Gastrocnemius medialis (tissue), 4 donors: ENCODE data around the gene IL6ST. TPM values are rescaled to one million over a fixed set of nuclear protein-coding genes. Genes with fewer than 3 reads are reported as not detected.

ENCODE experiments used
- ATAC-seq, 2 donors: fragments of 150-250 bp; one replicate each; pipeline ENCODE4 v1.9.1; 2016
- DNase-seq, 2 donors: peaks; one replicate each; pipeline ENCODE4 v3.0.0-alpha.2; 2019
- H3K27ac ChIP-seq, 4 donors: fragments of 200-600 bp; sonication (generic); 1 replicate in 1 of 4; 2 replicates in 3 of 4; pipeline ENCODE4 v1.5.1; 2016 to 2018; ENCODE audit warnings: mild to moderate bottlenecking in 2 of 4, moderate library complexity in 1 of 4
- H3K27me3 ChIP-seq, 3 donors: fragments of 200-600 bp; sonication (generic) in 2 of 3; 1 replicate in 1 of 3; 2 replicates in 2 of 3; pipeline versions ENCODE4 v1.5.1 to v1.6.0; 2016 to 2019; ENCODE audit warnings: mild to moderate bottlenecking in 1 of 3, moderate library complexity in 1 of 3
- H3K36me3 ChIP-seq, 2 donors: fragments of 200-600 bp; sonication (generic) in 1 of 2; one replicate each; pipeline ENCODE4 v1.5.1; 2017 to 2018
- H3K4me1 ChIP-seq, 2 donors: fragments of 200-600 bp; sonication (generic) in 1 of 2; one replicate each; pipeline ENCODE4 v1.5.1; 2016 to 2017; ENCODE audit warnings: mild to moderate bottlenecking in 2 of 2
- H3K4me3 ChIP-seq, 4 donors: fragments of 200-600 bp; sonication (generic) in 3 of 4; 1 replicate in 1 of 4; 2 replicates in 3 of 4; pipeline ENCODE4 v1.5.1; 2016 to 2019; ENCODE audit warnings: mild to moderate bottlenecking in 2 of 4
- H3K9me3 ChIP-seq, 3 donors: fragments of 200-600 bp; sonication (generic) in 2 of 3; 1 replicate in 1 of 3; 2 replicates in 2 of 3; pipeline ENCODE4 v1.5.1; 2016 to 2019
- POLR2A ChIP-seq, 2 donors: fragments of 450-650 bp; IDR thresholded peaks; one replicate each; pipeline ENCODE4 v1.6.1; 2017; ENCODE audit warnings: antibody characterized with exemption in 2 of 2, mild to moderate bottlenecking in 2 of 2, moderate library complexity in 2 of 2
- in situ Hi-C, 4 donors: fragments of 200-750 bp; cut with MboI; loops; one replicate each; pipeline versions ENCODE4 v1.15.0 to v1.8.0; 2017; ENCODE audit warnings: low sequenced_read_pairs in 4 of 4
- intact Hi-C: fragments of 100-400 bp; cut with DNase I; formaldehyde crosslinking; loops from one replicate; pipeline ENCODE4 v1.15.1; 2023; ENCODE audit warnings: low total_unique reads
- total RNA-seq, 4 donors: library from RNA; depleted of rRNA; stranded (reverse); fragments of >200 nt; gene quantifications; one replicate each; pipeline versions ENCODE4 v1.1.0 to v1.2.3, GENCODE V29; 2016
- TF ChIP-seq, protein P1 (sequence below), 5 experiments: fragments of 450-650 bp in 3 of 5; fragments of 200-600 bp in 2 of 5; sonication (generic) in 2 of 5; IDR thresholded peaks in 4 of 5; conservative IDR thresholded peaks in 1 of 5; 1 replicate in 4 of 5; 2 replicates in 1 of 5; pipeline ENCODE4 v1.5.1; 2016 to 2019; ENCODE audit warnings: antibody characterized with exemption in 5 of 5, mild to moderate bottlenecking in 3 of 5, moderate library complexity in 3 of 5

Gene IL6ST
- total RNA-seq, 4 donors from 2014 or later, result 128 to 228 (median 167) TPM

GRCh38 chr5:55904152-55904551 lies 90.6 kb downstream of the IL6ST start:
- DNase-seq (peak in 1 of 2 donors; percentile 49), ATAC-seq (peak; percentile 60 to 82)
- TF ChIP-seq, protein P1, sequence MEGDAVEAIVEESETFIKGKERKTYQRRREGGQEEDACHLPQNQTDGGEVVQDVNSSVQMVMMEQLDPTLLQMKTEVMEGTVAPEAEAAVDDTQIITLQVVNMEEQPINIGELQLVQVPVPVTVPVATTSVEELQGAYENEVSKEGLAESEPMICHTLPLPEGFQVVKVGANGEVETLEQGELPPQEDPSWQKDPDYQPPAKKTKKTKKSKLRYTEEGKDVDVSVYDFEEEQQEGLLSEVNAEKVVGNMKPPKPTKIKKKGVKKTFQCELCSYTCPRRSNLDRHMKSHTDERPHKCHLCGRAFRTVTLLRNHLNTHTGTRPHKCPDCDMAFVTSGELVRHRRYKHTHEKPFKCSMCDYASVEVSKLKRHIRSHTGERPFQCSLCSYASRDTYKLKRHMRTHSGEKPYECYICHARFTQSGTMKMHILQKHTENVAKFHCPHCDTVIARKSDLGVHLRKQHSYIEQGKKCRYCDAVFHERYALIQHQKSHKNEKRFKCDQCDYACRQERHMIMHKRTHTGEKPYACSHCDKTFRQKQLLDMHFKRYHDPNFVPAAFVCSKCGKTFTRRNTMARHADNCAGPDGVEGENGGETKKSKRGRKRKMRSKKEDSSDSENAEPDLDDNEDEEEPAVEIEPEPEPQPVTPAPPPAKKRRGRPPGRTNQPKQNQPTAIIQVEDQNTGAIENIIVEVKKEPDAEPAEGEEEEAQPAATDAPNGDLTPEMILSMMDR (IDR thresholded peaks at IDR 0.05 in 4 of 5, conservative IDR thresholded peaks at IDR 0.05 in 1 of 5), result no peak
- no peak for TF ChIP-seq POLR2A (IDR thresholded peaks at IDR 0.05)
- in situ Hi-C loops, result no loop called here
- no peaks in the 10 kb centered on the region for H3K27me3 ChIP-seq
- peaks cover 9 to 14% of the 10 kb centered on the region in 2 donors for H3K4me1 ChIP-seq
- no peaks in the 10 kb centered on the region for H3K9me3 ChIP-seq
- no peaks in the 10 kb centered on the region for H3K36me3 ChIP-seq
- H3K4me3 ChIP-seq, result no peak overlapping the region
- intact Hi-C loops, result no loop called here
- no peak overlapping the region for H3K27ac ChIP-seq

GRCh38 chr5:55903121-55903701 lies 91.6 kb downstream of the IL6ST start:
- H3K36me3 ChIP-seq, result no peaks in the 10 kb centered on the region
- H3K4me3 ChIP-seq, result no peak overlapping the region
- no peaks in the 10 kb centered on the region for H3K27me3 ChIP-seq
- no peak for ATAC-seq
- in situ Hi-C loops, result no loop called here
- H3K27ac ChIP-seq, result no peak overlapping the region
- no peak for TF ChIP-seq POLR2A (IDR thresholded peaks at IDR 0.05)
- TF ChIP-seq, protein P1 (IDR thresholded peaks at IDR 0.05 in 4 of 5, conservative IDR thresholded peaks at IDR 0.05 in 1 of 5), result no peak
- intact Hi-C loops, result no loop called here
- H3K4me1 ChIP-seq, result peaks cover 9 to 14% of the 10 kb centered on the region in 2 donors
- DNase-seq, result no peak
- no peaks in the 10 kb centered on the region for H3K9me3 ChIP-seq

GRCh38 chr5:55902696-55903095 lies 92.1 kb downstream of the IL6ST start:
- H3K4me1 ChIP-seq, result peaks cover 9 to 14% of the 10 kb centered on the region in 2 donors
- ATAC-seq (no peak), DNase-seq (no peak)
- intact Hi-C loops (no loop called here), in situ Hi-C loops (no loop called here)
- no peak overlapping the region for H3K4me3 ChIP-seq
- no peak overlapping the region for H3K27ac ChIP-seq
- H3K27me3 ChIP-seq, result no peaks in the 10 kb centered on the region
- H3K36me3 ChIP-seq, result no peaks in the 10 kb centered on the region
- TF ChIP-seq POLR2A (IDR thresholded peaks at IDR 0.05), result no peak
- TF ChIP-seq, protein P1 (IDR thresholded peaks at IDR 0.05 in 4 of 5, conservative IDR thresholded peaks at IDR 0.05 in 1 of 5), result no peak
- H3K9me3 ChIP-seq, result no peaks in the 10 kb centered on the region

DNA sequence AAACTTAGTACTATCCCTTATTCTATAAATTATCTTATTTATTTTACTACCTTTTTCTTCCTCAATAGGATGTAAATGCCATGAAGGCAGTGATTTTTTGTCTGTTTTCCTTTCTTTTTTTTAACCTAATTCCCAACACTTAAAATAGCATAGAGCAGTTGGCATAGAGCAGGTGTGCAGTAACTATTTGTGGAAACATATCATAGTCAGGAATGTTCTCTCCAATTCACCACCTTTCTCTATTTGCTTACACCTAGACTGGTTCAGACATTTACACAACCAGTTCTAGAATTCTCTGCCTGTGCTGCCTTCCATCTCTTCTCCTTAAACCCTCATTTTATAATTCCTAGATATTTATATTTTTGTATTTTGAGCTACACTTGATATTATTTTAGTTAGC lies 94.0 kb downstream of the IL6ST start:
- Histone ChIP-seq H3K27me3 (no peaks in the 10 kb centered on the region), H3K9me3 (no peaks in the 10 kb centered on the region), H3K4me3 (no peak overlapping the region), H3K36me3 (no peaks in the 10 kb centered on the region), H3K4me1 (peaks cover 9 to 14% of the 10 kb centered on the region in 2 donors), H3K27ac (no peak overlapping the region)
- TF ChIP-seq, protein P1 (IDR thresholded peaks at IDR 0.05 in 4 of 5, conservative IDR thresholded peaks at IDR 0.05 in 1 of 5), result no peak
- TF ChIP-seq POLR2A (IDR thresholded peaks at IDR 0.05), result no peak
- no peak for ATAC-seq
- DNase-seq, result no peak
- intact Hi-C loops (no loop called here), in situ Hi-C loops (no loop called here)

DNA sequence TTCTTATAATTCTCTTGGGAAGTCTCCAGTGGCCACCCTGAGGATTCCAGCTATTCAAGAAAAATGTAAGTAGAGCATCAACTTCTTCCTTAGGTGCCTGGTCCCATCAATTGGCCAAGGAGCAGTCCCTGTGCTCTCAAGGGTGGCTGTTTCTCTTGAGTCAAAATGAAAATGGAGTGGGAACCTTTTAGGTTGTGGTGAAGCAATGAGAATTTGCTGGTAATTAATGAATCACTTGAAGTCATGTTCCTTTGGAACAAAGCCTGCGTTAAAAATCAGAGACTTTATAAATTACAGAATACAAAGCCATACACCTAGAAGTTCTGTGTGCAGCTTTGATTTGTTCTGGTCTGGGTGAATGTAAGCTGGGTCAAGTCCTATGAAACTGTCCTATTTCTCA lies 94.7 kb downstream of the IL6ST start:
- in situ Hi-C loops, result no loop called here
- intact Hi-C loops, result no loop called here
- Histone ChIP-seq H3K9me3 (no peaks in the 10 kb centered on the region), H3K4me1 (peaks cover 9 to 14% of the 10 kb centered on the region in 2 donors), H3K27me3 (no peaks in the 10 kb centered on the region), H3K4me3 (no peak overlapping the region), H3K27ac (no peak overlapping the region), H3K36me3 (no peaks in the 10 kb centered on the region)
- ATAC-seq, result no peak
- TF ChIP-seq POLR2A (IDR thresholded peaks at IDR 0.05), result no peak
- TF ChIP-seq, protein P1 (IDR thresholded peaks at IDR 0.05 in 4 of 5, conservative IDR thresholded peaks at IDR 0.05 in 1 of 5), result no peak
- DNase-seq, result no peak
